ENCODE results near the gene SLTM.
"Not testable (repeated sequence)": the region's sequence is repeated elsewhere in the genome, so short reads cannot be mapped to it uniquely, and the experiment has no call there.

The SLTM gene

DNA sequence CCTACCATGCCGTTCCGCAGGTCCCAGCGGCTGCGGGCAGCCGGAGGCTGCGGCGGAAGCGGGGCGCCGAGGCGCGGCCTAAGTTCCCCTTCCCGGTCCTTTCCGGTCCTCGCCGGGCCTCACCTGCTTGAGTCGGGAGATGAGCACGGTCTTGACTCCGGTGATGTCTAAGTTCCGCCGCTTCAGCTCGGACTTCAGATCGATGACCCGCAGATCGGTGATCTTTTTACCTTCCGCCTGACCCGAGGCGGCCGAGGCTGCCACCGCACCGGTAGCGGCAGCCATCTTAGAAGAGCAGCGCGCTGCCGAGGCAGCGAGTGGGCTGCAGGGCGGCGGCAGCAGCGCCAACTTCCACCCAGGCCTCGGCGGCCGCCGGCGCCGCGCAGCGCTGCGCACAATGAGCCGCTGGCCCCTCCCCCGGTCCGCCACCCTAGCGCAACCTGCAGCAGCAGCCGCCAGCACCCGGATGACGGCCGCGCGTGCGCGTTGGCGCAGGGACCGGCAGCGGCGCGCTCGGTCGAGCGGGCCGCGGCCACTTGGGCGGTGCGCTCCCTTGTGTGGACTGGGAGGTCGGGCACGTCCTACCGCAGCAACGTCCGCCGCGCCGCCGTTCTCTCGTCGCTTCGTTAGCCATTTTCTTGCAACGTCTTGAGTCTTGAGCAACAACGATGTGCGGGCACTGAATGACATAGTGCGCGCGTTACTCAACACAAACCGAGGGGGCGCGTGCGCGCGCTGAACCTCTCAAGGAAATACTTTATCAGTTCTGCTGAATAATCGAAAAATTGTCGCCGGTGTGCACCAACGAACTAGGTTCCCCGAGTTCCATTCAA lies at the start of gene SLTM:
SLTM (minus strand) TSS at position 399 of the 833 bp plus-strand sequence; CDS start at position 285, 114 bp downstream.
- peak; percentile 92 to 94 for DNase-seq

DNA sequence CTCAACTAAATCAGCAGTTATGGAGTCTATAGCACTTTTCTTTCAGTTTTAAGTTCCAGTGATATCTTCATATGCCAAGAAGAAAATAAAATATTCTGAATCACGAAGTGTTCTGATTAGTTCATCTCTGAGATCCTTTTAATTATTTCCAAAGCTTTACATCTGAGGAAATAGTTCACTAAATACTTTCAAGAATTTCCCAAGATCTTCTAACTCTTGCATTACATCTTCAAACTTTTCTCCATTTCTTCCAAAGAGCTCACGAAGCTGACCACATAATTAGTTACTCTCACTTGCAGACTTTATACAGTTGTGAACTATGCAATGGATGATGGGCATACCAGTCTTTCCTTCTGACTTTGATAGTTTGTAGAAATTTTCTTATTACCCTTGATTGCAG lies 49.8 kb upstream of the SLTM start:
- no peak for DNase-seq

- DNase-seq, result no peak
Measured at GRCh38 chr15:58981808-58982475, 48.5 kb upstream of the SLTM start.

DNA sequence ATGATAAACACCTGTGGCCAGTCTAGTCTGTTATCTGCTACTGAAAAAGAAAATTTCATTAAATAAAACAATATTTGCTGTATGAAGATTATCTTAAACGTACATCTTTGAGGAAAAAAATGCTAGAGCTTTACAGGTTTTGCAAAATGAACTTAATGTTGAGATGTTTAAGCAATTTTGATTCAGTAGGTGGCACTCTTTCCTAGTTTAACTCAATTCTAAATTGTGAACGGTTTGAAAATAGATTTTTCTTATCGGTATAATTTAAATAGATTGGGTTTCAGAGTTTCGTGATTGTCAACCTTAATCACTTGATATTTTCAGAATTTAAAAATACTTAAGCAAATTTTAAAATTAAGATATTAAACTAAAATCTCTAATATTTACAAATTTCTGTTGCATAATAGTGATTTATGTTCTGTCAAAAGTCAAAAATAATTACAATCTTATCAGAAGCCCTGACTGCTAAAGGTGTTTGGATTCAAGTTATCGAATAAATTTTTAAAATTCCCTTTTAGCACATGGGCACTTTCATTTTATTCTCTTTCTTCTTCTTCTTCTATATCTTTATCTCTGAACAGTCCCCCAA lies 47.0 kb upstream of the SLTM start:
- no peak for DNase-seq

DNA sequence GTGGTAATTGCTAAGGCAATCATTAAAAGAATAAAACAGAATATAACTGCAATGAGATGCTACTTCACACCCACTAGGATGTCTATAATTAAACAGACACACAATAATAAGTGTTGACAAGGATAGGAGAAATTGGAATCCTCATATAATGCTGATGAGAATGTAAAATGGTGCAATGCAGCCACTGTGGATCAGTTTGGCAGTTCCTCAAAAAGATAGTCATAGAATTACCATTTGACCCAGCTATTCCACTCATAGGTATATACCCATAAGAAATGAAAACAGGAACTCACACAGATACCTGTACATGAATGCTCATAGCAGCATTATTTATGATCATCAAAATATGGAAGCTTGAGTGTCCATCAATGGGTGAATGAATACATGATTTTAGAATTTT lies 44.4 kb upstream of the SLTM start:
- DNase-seq, result no peak

DNA sequence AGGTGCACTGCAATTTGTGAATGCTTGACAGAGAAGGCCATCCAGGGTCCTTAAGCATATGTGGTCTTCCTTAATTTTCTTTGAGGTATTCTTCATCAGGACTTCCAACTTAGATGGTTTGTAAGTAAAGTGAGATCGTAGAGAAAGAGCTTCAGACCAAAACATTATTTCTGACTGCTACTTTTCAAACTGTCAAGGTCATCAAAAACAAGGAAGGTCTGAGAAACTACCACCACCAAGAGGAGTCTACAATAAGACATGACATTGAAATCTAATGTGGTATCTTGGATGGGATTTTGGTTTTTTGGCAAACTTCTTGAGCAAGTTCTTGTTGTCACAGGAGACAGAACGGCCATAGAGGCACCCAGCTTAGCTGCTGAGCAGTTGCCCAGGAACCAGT lies 34.0 kb upstream of the SLTM start:
- no peak for DNase-seq

GRCh38 chr15:58966698-58967097 lies 33.2 kb upstream of the SLTM start:
- no peak for DNase-seq

- no peak for DNase-seq
Measured at GRCh38 chr15:58962662-58963565, 29.4 kb upstream of the SLTM start.

GRCh38 chr15:58962136-58962535 lies 28.7 kb upstream of the SLTM start:
- DNase-seq, result no peak

- DNase-seq, result no peak
Measured at GRCh38 chr15:58958811-58959210, 25.3 kb upstream of the SLTM start.

DNA sequence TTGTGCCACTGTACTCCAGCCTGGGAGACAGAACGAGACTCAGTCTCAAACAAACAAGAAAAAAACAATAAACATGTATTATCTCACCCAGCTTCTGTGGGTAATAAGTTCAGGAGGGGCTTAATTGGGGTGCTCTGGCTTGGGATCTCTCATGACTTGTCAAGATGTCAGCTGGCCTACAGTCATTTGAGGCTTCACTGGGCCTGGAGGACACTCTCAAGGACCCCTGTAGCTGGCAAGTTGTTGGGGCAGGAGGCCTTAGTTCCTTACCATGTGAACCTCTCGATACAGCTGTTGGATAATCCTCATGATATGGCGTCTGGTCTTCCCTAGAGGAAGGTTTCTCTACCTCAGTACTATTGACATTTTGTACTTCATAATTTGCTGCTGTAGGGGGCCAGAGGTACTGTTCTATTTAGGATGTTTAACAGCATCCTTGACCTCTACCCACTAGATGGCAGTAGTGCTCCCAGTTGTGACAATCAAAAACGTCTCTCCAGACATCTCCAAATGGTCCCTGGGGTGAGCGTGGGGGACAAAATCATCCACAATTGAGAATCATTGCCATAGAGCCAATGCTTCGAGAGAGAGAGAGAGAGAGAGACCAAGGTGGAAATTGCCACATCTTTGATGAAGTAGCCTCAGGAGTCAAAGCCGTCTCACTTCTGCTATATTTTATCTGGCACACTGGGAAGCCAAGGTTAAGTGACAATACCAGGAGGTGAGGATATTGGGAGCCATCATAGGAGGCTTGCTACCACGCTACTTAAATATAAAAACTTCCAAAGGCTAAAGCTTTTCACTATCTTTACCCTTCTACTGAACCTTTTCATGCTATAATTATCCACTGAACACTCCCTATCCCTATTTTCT lies 23.9 kb upstream of the SLTM start:
- peak; percentile 59 to 75 for DNase-seq

DNA sequence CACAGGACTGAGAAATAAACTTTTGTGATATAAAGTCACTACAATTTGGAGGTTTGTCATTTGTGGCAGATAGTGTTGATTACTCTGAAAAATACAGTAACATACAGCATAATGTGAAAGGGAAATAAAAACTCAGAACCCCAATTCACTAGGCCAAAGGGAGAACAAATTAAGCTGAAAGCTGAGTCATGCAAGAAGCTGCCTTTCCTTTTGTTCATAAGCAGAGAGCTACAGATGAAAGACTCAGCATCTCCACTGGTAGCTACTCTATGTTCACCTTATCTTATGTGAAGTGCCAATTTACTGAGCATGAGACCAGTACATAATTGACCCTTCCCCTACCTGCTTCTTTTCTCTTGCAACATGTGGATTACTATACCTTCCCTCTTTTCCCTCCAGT lies 19.3 kb upstream of the SLTM start:
- no peak for DNase-seq

- no peak for DNase-seq
Measured at GRCh38 chr15:58951388-58952007, 18.0 kb upstream of the SLTM start.

DNA sequence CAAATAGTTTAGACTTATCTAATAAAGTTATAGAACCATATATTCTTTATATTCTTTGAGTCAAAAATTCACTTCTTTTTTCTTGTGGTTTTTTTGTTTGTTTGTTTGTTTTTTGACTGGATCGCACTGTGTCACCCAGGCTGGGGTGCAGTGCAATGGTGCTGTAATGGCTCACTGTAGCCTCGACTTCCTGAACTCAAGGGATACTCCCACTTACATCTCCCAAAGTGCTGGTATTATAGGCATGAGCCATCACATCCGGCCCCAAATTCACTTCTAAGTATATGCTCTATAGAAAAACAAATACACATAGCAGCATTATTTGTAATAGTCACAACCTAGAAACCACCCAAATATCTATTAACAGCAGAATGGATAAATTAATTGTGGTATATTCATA lies 13.7 kb upstream of the SLTM start:
- DNase-seq, result no peak

DNA sequence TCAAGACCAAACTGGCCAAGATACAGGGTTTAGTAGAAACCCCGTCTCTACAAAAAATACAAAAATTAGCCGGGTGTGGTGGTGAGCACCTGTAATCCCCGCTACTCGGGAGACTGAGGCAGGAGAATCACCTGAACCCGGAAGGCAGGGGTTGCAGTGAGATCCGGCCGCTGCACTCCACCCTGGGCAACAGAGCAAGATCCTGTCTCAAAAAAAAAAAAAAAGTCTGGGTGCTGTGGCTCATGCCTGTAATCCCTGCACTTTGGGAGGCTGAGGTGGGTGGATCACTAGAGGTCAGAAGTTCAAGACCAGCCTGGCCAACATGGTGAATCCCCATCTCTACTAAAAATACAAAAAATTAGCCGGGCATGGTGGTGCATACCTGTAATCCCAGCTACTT lies 1.5 kb upstream of the SLTM start:
- DNase-seq, result not testable (repeated sequence)

- no peak for DNase-seq
Measured at GRCh38 chr15:58934521-58934920, 1.0 kb upstream of the SLTM start.

- no peak for DNase-seq
Measured at GRCh38 chr15:58934114-58934447, 602 bp upstream of the SLTM start.

DNA sequence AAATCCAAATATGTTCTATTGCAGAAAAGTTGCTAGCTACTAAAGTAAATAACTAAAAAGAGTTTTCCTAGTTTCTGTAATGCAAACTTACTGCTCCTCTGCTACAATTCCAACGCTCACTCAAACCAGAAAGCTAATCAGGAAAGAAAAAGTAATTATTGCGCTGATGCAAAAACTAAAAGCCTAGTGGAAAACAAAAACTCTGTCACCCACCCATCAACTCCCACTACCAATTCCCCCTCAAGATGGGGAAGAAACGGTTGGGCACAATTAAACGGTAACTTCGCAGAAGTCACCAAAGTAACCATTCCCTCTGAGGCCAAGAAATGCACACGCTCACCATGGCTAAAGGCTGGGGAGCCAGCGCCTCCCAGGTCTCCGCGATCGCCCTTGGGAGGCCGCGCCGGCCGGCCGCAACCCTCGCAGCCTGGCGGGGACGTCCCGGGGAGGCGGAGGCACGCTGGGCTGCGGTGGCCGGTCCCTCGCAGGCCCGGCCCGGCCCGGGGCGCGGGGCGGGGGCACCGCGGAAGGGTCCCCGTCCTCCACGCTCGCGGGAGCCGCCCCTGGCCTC lies 684 bp downstream of the SLTM start:
- DNase-seq, result no peak

DNA sequence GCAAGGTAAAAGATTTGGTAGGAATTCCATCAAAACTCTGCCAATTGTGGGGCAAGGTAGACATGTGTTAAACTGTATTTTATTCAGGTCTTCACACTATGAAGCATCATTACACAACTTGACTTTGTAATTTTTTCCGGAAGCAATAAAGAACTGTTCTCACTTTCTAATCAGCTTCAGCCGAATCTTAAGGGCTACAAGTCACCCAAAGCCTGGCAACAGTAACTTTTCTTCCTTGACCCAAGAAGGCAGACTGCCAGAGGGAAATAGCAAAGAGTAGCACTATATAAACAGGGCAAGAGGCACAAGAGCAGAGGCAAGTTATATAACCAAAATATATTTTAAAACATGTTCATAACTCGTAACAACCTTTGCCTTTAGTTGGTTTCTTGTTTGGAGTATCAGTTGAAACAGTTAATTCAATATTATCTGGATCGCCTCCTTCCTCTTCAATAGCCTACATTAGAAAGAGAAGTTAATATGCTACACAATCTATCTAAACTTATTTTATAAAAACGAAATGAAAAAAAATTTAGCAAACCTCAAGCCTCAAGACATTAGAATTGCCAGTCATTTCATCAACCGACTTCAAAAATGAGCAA lies 1.4 kb downstream of the SLTM start:
- no peak for DNase-seq

- no peak for DNase-seq
Measured at GRCh38 chr15:58929891-58930416, 3.5 kb downstream of the SLTM start.

DNA sequence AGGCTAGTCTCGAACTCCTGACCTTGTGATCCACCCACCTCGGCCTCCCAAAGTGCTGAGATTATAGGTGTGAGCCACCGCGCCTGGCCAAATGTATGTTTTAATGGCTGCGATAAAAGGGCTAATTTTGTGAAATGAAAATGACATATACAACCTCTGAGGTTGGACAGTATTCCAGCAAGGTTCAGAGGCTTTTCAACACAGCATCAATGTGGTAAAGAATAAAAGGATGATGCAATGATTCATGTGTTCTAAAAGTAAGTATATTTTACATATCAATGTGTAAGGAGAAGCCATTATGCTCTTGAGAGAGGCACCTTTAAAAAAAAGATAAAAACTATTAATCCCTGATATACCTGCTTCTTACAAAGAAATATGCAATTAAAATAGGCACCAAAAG lies 6.7 kb downstream of the SLTM start:
- no peak for DNase-seq
